Measurements from ENCODE around the gene CHST8.
"Not testable (repeated sequence)": the region's sequence is repeated elsewhere in the genome, so short reads cannot be mapped to it uniquely, and the experiment has no call there.

CHST8 gene

GRCh38 chr19:33687481-33688170 lies 65.9 kb downstream of the CHST8 start:
- Histone ChIP-seq H3K4me3 (ENCODE audit: low read depth in 1 of 2, low read length in 2 of 2) (no peak overlapping the region), H3K27me3 (ENCODE audit: low read depth, low read length) (peaks cover 14% of the 10 kb centered on the region), H3K9me3 (ENCODE audit: control insufficient read depth in 1 of 2, low read length in 2 of 2) (no peaks in the 10 kb centered on the region)

GRCh38 chr19:33688171-33688992 lies 66.6 kb downstream of the CHST8 start:
- peaks cover 14% of the 10 kb centered on the region for H3K27me3 ChIP-seq (ENCODE audit: low read depth, low read length)

More at GRCh38 chr19:33687481-33688170, 65.9 kb downstream of the CHST8 start:
- no peak overlapping the region for H3K27ac ChIP-seq (ENCODE audit: low read length)
- no peaks in the 10 kb centered on the region for H3K36me3 ChIP-seq (ENCODE audit: control insufficient read depth in 1 of 2, insufficient read depth in 2 of 2, low read length in 2 of 2)
- H3K4me1 ChIP-seq (ENCODE audit: control insufficient read depth in 1 of 2, insufficient read depth in 2 of 2, low read length in 2 of 2), result no peaks in the 10 kb centered on the region

GRCh38 chr19:33689138-33689746 lies 67.5 kb downstream of the CHST8 start:
- Histone ChIP-seq H3K27me3 (ENCODE audit: low read depth, low read length) (peaks cover 9% of the 10 kb centered on the region), H3K4me1 (ENCODE audit: control insufficient read depth in 1 of 2, insufficient read depth in 2 of 2, low read length in 2 of 2) (no peaks in the 10 kb centered on the region), H3K9me3 (ENCODE audit: control insufficient read depth in 1 of 2, low read length in 2 of 2) (no peaks in the 10 kb centered on the region), H3K27ac (ENCODE audit: low read length) (no peak overlapping the region), H3K36me3 (ENCODE audit: control insufficient read depth in 1 of 2, insufficient read depth in 2 of 2, low read length in 2 of 2) (no peaks in the 10 kb centered on the region), H3K4me3 (ENCODE audit: low read depth in 1 of 2, low read length in 2 of 2) (no peak overlapping the region)

More at GRCh38 chr19:33688171-33688992, 66.6 kb downstream of the CHST8 start:
- H3K4me3 ChIP-seq (ENCODE audit: low read depth in 1 of 2, low read length in 2 of 2), result no peak overlapping the region
- no peaks in the 10 kb centered on the region for H3K9me3 ChIP-seq (ENCODE audit: control insufficient read depth in 1 of 2, low read length in 2 of 2)
- H3K36me3 ChIP-seq (ENCODE audit: control insufficient read depth in 1 of 2, insufficient read depth in 2 of 2, low read length in 2 of 2), result no peaks in the 10 kb centered on the region
- H3K27ac ChIP-seq (ENCODE audit: low read length), result no peak overlapping the region
- no peaks in the 10 kb centered on the region for H3K4me1 ChIP-seq (ENCODE audit: control insufficient read depth in 1 of 2, insufficient read depth in 2 of 2, low read length in 2 of 2)

- Histone ChIP-seq H3K27ac (ENCODE audit: low read length) (no peak overlapping the region), H3K27me3 (ENCODE audit: low read depth, low read length) (peaks cover 9% of the 10 kb centered on the region), H3K4me3 (ENCODE audit: low read depth in 1 of 2, low read length in 2 of 2) (no peak overlapping the region), H3K9me3 (ENCODE audit: control insufficient read depth in 1 of 2, low read length in 2 of 2) (no peaks in the 10 kb centered on the region), H3K4me1 (ENCODE audit: control insufficient read depth in 1 of 2, insufficient read depth in 2 of 2, low read length in 2 of 2) (no peaks in the 10 kb centered on the region), H3K36me3 (ENCODE audit: control insufficient read depth in 1 of 2, insufficient read depth in 2 of 2, low read length in 2 of 2) (no peaks in the 10 kb centered on the region)
These were observed 68.1 kb downstream of the CHST8 start for GRCh38 chr19:33689868-33690267.

- H3K4me3 ChIP-seq (ENCODE audit: low read depth in 1 of 2, low read length in 2 of 2), result no peak overlapping the region
- no peaks in the 10 kb centered on the region for H3K4me1 ChIP-seq (ENCODE audit: control insufficient read depth in 1 of 2, insufficient read depth in 2 of 2, low read length in 2 of 2)
- peaks cover 7% of the 10 kb centered on the region for H3K27me3 ChIP-seq (ENCODE audit: low read depth, low read length)
- H3K9me3 ChIP-seq (ENCODE audit: control insufficient read depth in 1 of 2, low read length in 2 of 2), result no peaks in the 10 kb centered on the region
- no peak overlapping the region for H3K27ac ChIP-seq (ENCODE audit: low read length)
- H3K36me3 ChIP-seq (ENCODE audit: control insufficient read depth in 1 of 2, insufficient read depth in 2 of 2, low read length in 2 of 2), result no peaks in the 10 kb centered on the region
These were observed 68.8 kb downstream of the CHST8 start for GRCh38 chr19:33690378-33691029.

- Histone ChIP-seq H3K36me3 (ENCODE audit: control insufficient read depth in 1 of 2, insufficient read depth in 2 of 2, low read length in 2 of 2) (no peaks in the 10 kb centered on the region), H3K27ac (ENCODE audit: low read length) (no peak overlapping the region)
These were observed 69.3 kb downstream of the CHST8 start for GRCh38 chr19:33691030-33691427.

GRCh38 chr19:33691736-33692135 lies 70.0 kb downstream of the CHST8 start:
- Histone ChIP-seq H3K36me3 (ENCODE audit: control insufficient read depth in 1 of 2, insufficient read depth in 2 of 2, low read length in 2 of 2) (no peaks in the 10 kb centered on the region), H3K9me3 (ENCODE audit: control insufficient read depth in 1 of 2, low read length in 2 of 2) (no peaks in the 10 kb centered on the region), H3K4me1 (ENCODE audit: control insufficient read depth in 1 of 2, insufficient read depth in 2 of 2, low read length in 2 of 2) (no peaks in the 10 kb centered on the region)

More at GRCh38 chr19:33691030-33691427, 69.3 kb downstream of the CHST8 start:
- Histone ChIP-seq H3K27me3 (ENCODE audit: low read depth, low read length) (peaks cover 2% of the 10 kb centered on the region), H3K4me1 (ENCODE audit: control insufficient read depth in 1 of 2, insufficient read depth in 2 of 2, low read length in 2 of 2) (no peaks in the 10 kb centered on the region), H3K9me3 (ENCODE audit: control insufficient read depth in 1 of 2, low read length in 2 of 2) (no peaks in the 10 kb centered on the region), H3K4me3 (ENCODE audit: low read depth in 1 of 2, low read length in 2 of 2) (no peak overlapping the region)

GRCh38 chr19:33693678-33694077 lies 71.9 kb downstream of the CHST8 start:
- no peaks in the 10 kb centered on the region for H3K4me1 ChIP-seq (ENCODE audit: control insufficient read depth in 1 of 2, insufficient read depth in 2 of 2, low read length in 2 of 2)
- no peak overlapping the region for H3K4me3 ChIP-seq (ENCODE audit: low read depth in 1 of 2, low read length in 2 of 2)
- H3K36me3 ChIP-seq (ENCODE audit: control insufficient read depth in 1 of 2, insufficient read depth in 2 of 2, low read length in 2 of 2), result no peaks in the 10 kb centered on the region
- no peak overlapping the region for H3K27ac ChIP-seq (ENCODE audit: low read length)
- H3K27me3 ChIP-seq (ENCODE audit: low read depth, low read length), result no peaks in the 10 kb centered on the region
- H3K9me3 ChIP-seq (ENCODE audit: control insufficient read depth in 1 of 2, low read length in 2 of 2), result no peaks in the 10 kb centered on the region

More at GRCh38 chr19:33691736-33692135, 70.0 kb downstream of the CHST8 start:
- H3K27me3 ChIP-seq (ENCODE audit: low read depth, low read length), result no peaks in the 10 kb centered on the region
- H3K27ac ChIP-seq (ENCODE audit: low read length), result no peak overlapping the region
- H3K4me3 ChIP-seq (ENCODE audit: low read depth in 1 of 2, low read length in 2 of 2), result no peak overlapping the region

- not testable (repeated sequence) for H3K4me1 ChIP-seq (ENCODE audit: control insufficient read depth in 1 of 2, insufficient read depth in 2 of 2, low read length in 2 of 2); H3K9me3 ChIP-seq (ENCODE audit: control insufficient read depth in 1 of 2, low read length in 2 of 2); H3K27ac ChIP-seq (ENCODE audit: low read length); H3K36me3 ChIP-seq (ENCODE audit: control insufficient read depth in 1 of 2, insufficient read depth in 2 of 2, low read length in 2 of 2); H3K27me3 ChIP-seq (ENCODE audit: low read depth, low read length); H3K4me3 ChIP-seq (ENCODE audit: low read depth in 1 of 2, low read length in 2 of 2)
These were observed 73.8 kb downstream of the CHST8 start for GRCh38 chr19:33695547-33695946.

- H3K4me3 ChIP-seq (ENCODE audit: low read depth in 1 of 2, low read length in 2 of 2), result no peak overlapping the region
- no peaks in the 10 kb centered on the region for H3K36me3 ChIP-seq (ENCODE audit: control insufficient read depth in 1 of 2, insufficient read depth in 2 of 2, low read length in 2 of 2)
- H3K9me3 ChIP-seq (ENCODE audit: control insufficient read depth in 1 of 2, low read length in 2 of 2), result no peaks in the 10 kb centered on the region
- H3K27ac ChIP-seq (ENCODE audit: low read length), result no peak overlapping the region
- no peaks in the 10 kb centered on the region for H3K4me1 ChIP-seq (ENCODE audit: control insufficient read depth in 1 of 2, insufficient read depth in 2 of 2, low read length in 2 of 2)
- H3K27me3 ChIP-seq (ENCODE audit: low read depth, low read length), result no peaks in the 10 kb centered on the region
These were observed 76.0 kb downstream of the CHST8 start for GRCh38 chr19:33697766-33698165.
